ENCODE results near the gene CYP27B1. TPM values are rescaled to one million over a fixed set of nuclear protein-coding genes. Genes with fewer than 3 reads are reported as not detected.

CYP27B1 gene
- total and polyA plus RNA-seq, 2 donors (not counting 3 experiments of a cell fraction or from before 2014, with no cell fraction given): 0.62 to 2.7 TPM

- peaks cover 2% of the 10 kb centered on the region for H3K79me2 ChIP-seq (ENCODE audit: control insufficient read depth, insufficient read depth, low read length)
- no peaks in the 10 kb centered on the region for H4K20me1 ChIP-seq (replicated peaks; ENCODE audit: control insufficient read depth, extremely low read depth, insufficient read depth, low read length)
- BruUV-seq (replicated peaks): TSS peak; percentile 24
- peak within 1 kb of the TSS; percentile 90 for H3K4me2 ChIP-seq (ENCODE audit: insufficient read depth, low read length)
- peak within 1 kb of the TSS; percentile 69 to 79 (median 76) for H3K4me3 ChIP-seq (replicated peaks in 1 of 3; ENCODE audit: insufficient read depth in 1 of 3, low read depth in 1 of 3, low read length in 3 of 3)
- H3K9ac ChIP-seq (replicated peaks; ENCODE audit: extremely low read depth, insufficient read depth, low read length): peak within 1 kb of the TSS; percentile 78
- H3K27ac ChIP-seq (ENCODE audit: insufficient read depth, low read depth, low read length): peak within 1 kb of the TSS; percentile 79
- H3K9me1 ChIP-seq (replicated peaks; ENCODE audit: control insufficient read depth, extremely low read depth, insufficient read depth, low read length): no peaks in the 10 kb centered on the region
- no peaks in the 10 kb centered on the region for H3K27me3 ChIP-seq (ENCODE audit: control insufficient read depth in 2 of 2, insufficient read depth in 2 of 2, low read length in 2 of 2)
- TF ChIP-seq CTCF (IDR thresholded peaks at IDR 0.05; ENCODE audit: extremely low read depth in 1 of 2, insufficient read depth in 1 of 2, low read depth in 1 of 2, low read length in 2 of 2): no peak
- TF ChIP-seq JUN (IDR thresholded peaks at IDR 0.05; ENCODE audit: borderline replicate concordance, insufficient read depth, insufficient read length, low read depth): no peak
- no peak for TF ChIP-seq EZH2 (IDR thresholded peaks at IDR 0.05; ENCODE audit: borderline replicate concordance, low read depth, low read length, severe bottlenecking)
- no peak for TF ChIP-seq POLR2AphosphoS5 (IDR thresholded peaks at IDR 0.05; ENCODE audit: insufficient read depth, low read depth, low read length)
- no peak for TF ChIP-seq MAX (IDR thresholded peaks at IDR 0.05; ENCODE audit: insufficient read depth, insufficient read length)
- intact Hi-C loops (cut with micrococcal nuclease): loop anchor here (1.0 kb wide), 4 partner anchors 10 to 74 kb away; partner anchors contain the start of genes CDK4, CTDSP2 and TSFM
- peak within 1 kb of the TSS; percentile 89 for H2AFZ ChIP-seq (ENCODE audit: low read depth, low read length)
- no peaks in the 10 kb centered on the region for H3K9me3 ChIP-seq (replicated peaks; ENCODE audit: control insufficient read depth, insufficient read depth, low read length)
- CTCF ChIA-PET: interaction anchor here (0.7 to 1.4 kb wide), 7 partner anchors 10 to 121 kb away, joined by 3 to 17 read pairs (median 3); partner anchors contain the start of genes MARCHF9 and TSFM
- FAIRE-seq (no peak), DNase-seq (ENCODE audit: low read depth, low spot score) (peak; percentile 64)
- POLR2A ChIA-PET: interaction anchor here (0.6 to 1.3 kb wide), 4 partner anchors 9 to 1295 kb away, joined by 3 to 11 read pairs (median 4); partner anchors contain the start of genes TSFM and TSPAN31
- H3K4me1 ChIP-seq (ENCODE audit: control insufficient read depth, extremely low read depth, insufficient read depth, low read length): peaks cover 13% of the 10 kb centered on the region
- peaks cover 0 to 2% of the 10 kb centered on the region in 2 experiments for H3K36me3 ChIP-seq (ENCODE audit: control insufficient read depth in 2 of 2, extremely low read depth in 1 of 2, insufficient read depth in 2 of 2, low read length in 2 of 2)
- dilution Hi-C loops (cut with MboI; ENCODE audit: extremely low pct_ligation_motif_present, low sequenced_read_pairs): no loop called here
Observed at GRCh38 chr12:57772429-57773322, 5.8 kb upstream of the CYP27B1 start, which contains the start of gene EEF1AKMT3. Gene EEF1AKMT3 (plus strand): TSS chr12:57772614. CDS start chr12:57772725, 111 bp downstream.

Data from endothelial cell of umbilical vein (primary cell).